Hindlimb muscle (tissue), 1 donor: ENCODE results near the gene S100A11. TPM values are rescaled to one million over a fixed set of nuclear protein-coding genes. Genes with fewer than 3 reads are reported as not detected.
A peak's percentile ranks its signal among the peaks of the same experiment; 100 is the strongest.

Source experiments
- DNase-seq: peaks from one replicate; pipeline ENCODE4 v3.0.0-alpha.2; 2013
- polyA plus RNA-seq: library from polyadenylated mRNA; unstranded; fragments of 120-200 nt; gene quantifications from one replicate; pipeline ENCODE4 v1.2.1, GENCODE V29; 2013; ENCODE audit not compliant: insufficient read length

The S100A11 gene
- polyA plus RNA-seq, 1 donor = 168 TPM

- DNase-seq = no peak
These were observed 2.7 kb upstream of the S100A11 start for GRCh38 chr1:152039461-152039860.

GRCh38 chr1:152038871-152039270 is 2.1 kb upstream of the S100A11 start:
- no peak for DNase-seq

- DNase-seq = peak; percentile 43
These were observed 1.1 kb downstream of the S100A11 start for GRCh38 chr1:152035539-152036266.

DNA sequence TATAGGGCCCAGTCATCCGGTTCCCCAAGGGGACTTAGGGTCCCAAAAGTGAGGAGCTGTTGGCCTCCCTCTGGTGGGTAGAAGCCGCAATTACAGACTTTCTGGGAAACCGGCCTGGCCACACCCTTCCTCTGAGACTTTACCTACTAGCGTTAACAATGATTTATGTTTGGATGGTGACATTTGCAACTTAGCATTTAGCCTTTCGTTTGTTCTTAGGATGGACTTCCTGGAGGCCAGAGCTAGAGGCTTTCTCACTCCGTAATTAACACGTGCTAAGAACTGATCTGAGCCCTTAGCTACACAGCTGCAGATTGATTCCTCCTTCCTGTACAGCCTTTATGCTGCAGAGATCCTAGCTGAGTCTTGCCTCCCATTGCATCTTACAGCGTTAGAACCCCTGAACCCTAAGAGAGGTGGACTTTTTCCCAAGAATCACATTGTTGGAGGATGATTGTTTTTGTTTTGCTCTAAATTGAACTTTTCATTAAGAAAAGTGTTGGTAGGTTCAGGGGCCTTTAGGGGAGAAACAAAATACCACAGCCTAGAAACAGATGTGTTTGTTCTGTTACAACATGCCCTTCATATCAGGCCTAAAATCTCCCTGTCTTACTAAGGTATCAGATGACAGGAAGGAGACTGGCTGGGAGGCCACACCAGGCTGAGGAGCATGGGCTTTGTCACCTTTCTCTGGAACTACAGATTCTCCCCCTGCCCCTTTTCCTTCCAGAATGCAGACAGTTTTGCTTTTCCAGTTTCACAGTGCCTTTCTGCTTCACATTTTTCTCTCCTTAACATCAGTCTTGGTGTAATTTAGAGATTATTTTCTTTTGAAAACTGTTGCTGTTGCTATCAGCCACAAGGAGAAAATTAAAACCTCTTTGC is 1.9 kb downstream of the S100A11 start:
- no peak for DNase-seq

- DNase-seq = no peak
These were observed 2.5 kb downstream of the S100A11 start for GRCh38 chr1:152034324-152034653.

- no peak for DNase-seq
These were observed 6.9 kb downstream of the S100A11 start for GRCh38 chr1:152029929-152030211.

GRCh38 chr1:152029144-152029928 is 7.5 kb downstream of the S100A11 start:
- no peak for DNase-seq

DNA sequence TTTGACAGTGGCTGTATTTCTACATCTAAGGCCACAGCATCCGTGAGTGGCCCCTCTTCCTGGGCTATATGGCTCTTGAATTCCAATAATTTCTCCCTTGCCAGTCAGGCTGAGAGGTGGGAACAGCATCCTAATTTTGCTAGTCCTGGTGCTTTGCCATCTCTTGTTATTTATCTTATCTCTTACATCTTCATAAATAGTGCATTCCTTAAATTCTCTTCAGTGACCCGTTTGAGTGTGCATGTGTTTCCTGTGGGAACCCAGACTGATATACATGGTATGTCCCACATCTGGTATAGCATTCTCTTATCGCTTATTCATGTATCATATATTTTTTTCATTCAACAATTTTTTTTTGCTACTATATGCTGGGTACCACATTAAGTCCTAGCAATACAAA is 9.9 kb downstream of the S100A11 start:
- DNase-seq = no peak

- no peak for DNase-seq
These were observed 12.6 kb downstream of the S100A11 start for GRCh38 chr1:152024223-152024622.

DNA sequence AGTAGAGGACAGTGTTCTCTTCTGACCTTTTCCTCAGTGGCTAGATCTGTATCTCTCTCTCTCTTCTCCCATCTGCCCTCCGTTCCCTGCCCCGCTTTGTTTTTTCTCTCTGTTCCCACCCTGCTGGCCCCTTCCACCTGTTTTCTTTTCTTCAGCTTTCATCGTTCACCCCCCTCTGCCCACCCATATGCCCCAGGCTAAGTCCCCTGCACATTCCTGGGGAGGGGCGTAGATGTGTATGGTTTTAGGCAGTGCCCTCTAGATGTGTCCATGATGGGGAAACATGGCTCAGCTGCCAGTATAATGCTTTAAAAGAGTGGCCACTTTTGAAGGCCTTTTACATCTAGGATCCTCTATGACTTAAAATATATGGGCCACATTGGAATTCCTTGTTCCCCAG is 13.6 kb downstream of the S100A11 start:
- DNase-seq = no peak

DNA sequence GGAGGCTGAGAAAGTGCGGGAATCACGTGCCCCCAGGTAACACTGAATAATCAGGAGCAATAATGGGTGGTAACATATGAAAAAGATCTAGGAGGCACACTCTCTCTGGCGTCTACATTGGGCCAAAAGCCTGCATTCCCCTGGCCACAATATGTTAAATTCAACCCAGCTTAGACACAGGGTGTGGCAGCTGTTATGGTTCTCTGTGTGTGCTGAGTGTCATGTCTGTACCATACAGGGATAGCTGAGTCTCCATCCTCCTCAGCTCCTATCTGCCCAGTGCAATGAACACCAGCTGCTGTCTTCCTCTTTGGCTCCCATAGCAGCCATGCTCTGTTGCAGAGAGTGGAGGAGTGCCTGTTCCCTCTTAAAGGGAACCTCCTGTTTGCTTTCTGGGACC is 14.3 kb downstream of the S100A11 start:
- DNase-seq = no peak

DNA sequence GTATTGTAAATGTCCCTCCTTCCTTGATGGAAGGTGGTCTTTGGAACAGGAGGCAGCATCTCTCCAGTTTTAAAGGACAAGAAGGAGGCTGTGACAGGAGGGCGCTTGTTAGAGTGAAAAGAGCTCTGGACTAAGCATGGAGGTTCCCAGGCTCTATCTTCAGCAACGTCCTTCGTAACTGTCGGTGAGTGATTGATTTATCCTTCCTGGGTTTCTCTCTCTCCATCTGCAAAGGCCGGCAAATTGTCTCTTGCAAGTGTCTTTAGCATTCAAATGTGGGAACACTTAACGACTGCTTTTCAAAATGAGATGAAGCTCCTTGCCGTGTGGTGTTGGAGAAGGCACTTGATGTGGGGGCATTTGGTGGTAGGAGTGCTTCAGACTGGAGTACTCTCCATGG is 15.2 kb downstream of the S100A11 start:
- no peak for DNase-seq

DNA sequence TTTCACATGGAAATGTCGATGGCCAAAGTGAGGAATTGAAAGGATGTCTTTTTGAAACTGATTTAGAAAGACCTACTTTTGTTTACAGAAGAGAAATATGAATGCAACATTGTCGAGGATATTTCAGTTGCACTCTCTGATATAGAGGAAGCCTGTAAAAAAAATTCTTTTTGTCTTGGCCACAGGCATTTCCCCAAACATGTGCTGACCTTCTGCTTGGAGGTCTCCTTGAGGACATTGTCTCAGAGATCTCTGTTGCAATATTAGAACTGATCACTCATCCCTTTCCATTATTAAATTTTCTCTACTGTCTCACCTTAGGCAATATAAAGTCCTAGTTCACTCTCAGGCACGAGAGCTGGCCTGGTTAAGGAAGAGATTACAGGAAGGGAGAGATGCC is 16.0 kb downstream of the S100A11 start:
- no peak for DNase-seq

- DNase-seq = no peak
These were observed 18.3 kb downstream of the S100A11 start for GRCh38 chr1:152018537-152018936.

DNA sequence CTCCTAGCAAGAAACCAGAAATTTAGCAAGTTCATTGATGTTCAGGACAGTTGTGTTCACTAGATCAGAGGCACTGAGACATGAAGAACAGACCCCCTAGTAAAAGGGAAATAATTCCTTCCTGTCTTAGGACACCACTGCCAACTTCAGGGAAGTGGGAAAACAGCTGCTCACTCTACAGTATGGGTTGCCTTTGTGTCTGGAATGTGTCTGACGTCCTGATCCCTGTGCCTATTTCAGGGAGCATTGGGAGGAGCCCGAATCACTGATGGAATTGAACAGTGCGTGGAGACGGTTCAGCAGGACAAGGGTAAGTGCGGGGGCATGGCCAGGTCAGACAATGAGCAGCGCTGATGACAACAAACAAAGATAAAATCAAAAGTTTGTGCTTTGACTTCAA is 21.0 kb downstream of the S100A11 start:
- DNase-seq = no peak

DNA sequence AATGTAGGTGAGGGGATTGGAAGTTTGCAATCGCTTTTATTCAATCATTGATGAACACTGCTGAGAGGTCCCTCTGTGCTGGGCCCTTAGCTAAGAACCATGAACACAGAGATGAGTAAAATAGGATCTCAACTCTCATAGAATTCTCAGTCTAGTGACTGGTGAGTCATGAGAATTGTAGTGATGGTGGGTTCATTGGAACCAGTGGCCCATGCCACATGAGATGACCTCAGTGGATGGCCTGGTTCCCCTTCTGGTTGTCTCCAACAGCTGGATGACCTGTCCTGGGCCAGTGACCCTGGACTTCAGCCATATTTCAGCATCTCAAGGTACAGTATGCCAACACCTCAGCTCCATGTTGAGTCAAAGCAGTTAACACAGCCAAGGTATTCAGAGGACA is 21.9 kb downstream of the S100A11 start:
- no peak for DNase-seq

DNA sequence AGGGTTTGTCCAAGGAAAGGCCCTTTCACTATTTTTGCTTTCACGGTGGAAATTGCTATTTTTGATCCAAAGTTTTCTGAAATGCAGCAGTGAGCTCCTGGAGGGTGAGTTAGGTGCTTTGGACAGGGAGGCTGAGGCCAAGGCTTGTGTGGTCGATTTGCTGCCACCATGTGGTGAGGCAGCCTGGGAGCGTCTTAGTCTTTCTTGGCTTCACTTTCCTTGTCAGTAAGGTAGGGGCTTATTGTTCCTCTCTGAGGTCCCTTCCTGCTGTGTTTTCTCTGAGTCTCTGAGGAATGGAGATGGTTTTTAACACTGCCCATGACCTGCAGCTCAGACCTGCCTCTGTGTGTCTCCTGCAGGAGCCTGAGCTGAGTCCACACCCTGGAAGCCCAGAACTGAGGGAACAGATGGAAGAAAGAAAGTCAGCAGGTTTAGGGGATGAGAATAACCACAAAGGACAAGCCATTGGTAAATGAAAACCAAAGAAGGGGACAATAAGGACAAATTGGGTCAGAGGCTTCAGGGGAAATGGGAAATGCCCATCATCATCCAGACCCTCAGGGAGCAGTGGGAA is 23.1 kb downstream of the S100A11 start:
- DNase-seq = no peak

DNA sequence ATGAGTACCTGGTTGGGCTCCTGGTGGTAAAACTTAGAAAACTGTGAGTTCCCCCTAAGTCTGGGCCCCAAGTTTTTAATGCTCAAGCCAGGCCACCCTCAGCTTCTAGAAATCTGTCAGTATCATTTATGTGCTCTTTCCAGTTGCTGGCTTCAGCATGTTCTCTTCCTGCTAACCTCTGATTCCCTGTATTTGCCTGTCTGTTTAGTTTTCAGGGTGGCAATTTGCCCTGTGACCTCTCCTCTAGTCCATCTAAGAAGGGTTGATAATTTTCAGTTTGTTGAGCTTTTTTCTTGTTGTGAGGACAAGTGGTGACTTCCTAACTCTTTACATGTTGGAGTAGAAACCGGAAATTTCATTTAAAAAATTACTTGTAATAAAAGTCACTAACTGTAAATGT is 27.1 kb downstream of the S100A11 start:
- no peak for DNase-seq

DNA sequence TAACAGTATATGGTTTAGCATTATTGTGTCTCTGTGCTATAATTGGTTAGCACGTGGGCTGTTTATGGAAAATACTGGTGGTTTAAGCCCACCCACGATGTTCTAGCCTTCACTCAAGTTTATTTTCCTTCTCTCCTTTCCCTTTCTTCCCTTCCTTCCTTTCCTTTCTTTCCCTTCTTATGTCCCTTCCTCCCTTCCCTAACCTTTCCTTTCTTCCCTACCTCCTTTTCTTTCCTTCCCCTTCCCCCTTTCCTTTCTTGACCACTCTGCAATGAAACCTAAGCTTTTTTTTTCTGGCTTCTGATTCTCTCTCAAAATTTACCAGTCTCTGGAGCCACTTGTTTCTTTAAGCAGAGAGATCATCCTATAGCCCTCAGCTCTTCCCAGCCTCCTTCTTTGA is 29.8 kb downstream of the S100A11 start:
- DNase-seq = no peak

DNA sequence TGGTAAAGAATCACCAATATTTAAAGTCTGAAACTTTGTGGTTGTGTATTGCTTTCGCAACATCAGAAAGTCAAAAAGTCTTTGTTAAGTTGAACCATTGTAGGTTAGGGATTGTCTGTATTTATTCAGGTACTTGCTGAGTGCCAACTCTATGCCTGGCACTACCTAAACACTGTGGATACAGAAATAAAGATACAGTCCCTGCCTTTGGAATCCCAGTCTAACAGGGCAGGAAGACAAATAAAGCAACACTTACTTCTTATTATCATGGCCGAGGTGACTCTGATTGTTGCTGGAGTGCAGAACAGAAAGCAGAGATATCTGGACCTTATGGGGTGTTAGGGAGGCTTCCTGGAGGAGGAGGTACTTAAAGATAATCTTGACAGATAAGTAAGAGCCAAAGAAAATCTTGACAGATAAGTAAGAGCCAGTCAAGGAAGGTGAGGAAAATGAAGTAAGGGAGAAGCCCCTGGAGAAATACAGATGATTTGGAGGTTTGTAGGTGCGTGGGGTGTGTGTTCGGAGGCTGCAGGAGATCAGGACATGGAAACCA is 31.4 kb downstream of the S100A11 start:
- DNase-seq = no peak

DNA sequence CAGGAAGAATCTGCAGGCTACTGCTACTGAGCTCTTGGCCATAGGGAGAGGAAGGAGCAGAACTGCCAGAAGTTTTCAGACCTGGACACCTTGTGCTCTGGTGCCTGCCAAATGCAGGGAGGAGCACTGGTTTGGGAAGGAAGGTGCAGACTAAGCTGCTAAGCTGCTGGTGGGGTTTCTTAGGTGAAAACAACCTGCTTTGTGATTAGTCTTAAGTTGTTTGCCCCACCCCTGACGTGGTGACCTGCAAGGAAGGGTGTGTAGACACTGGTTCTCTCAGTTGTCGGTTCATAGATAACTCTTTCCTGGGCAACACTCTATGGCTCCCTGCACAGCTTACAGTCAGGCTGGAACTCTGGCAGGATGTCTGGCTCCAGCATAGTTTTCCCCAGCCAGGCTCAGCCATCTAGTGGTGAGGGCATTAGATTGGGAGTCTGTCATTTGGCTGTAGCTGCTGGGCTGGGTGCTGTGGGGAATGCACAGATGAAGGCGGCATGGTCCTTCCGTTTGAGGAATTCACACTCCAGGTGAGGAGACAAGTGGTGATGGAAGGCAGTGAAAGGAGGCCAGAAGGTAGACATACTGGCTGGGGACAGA is 32.9 kb downstream of the S100A11 start:
- DNase-seq = no peak

GRCh38 chr1:152002960-152003359 is 33.8 kb downstream of the S100A11 start:
- no peak for DNase-seq
